ENCODE results near the gene PITX1. TPM values are rescaled to one million over a fixed set of nuclear protein-coding genes. Genes with fewer than 3 reads are reported as not detected.

The PITX1 gene
- total and polyA plus RNA-seq, 4 donors: 0.02 TPM; not detected in 3

DNA sequence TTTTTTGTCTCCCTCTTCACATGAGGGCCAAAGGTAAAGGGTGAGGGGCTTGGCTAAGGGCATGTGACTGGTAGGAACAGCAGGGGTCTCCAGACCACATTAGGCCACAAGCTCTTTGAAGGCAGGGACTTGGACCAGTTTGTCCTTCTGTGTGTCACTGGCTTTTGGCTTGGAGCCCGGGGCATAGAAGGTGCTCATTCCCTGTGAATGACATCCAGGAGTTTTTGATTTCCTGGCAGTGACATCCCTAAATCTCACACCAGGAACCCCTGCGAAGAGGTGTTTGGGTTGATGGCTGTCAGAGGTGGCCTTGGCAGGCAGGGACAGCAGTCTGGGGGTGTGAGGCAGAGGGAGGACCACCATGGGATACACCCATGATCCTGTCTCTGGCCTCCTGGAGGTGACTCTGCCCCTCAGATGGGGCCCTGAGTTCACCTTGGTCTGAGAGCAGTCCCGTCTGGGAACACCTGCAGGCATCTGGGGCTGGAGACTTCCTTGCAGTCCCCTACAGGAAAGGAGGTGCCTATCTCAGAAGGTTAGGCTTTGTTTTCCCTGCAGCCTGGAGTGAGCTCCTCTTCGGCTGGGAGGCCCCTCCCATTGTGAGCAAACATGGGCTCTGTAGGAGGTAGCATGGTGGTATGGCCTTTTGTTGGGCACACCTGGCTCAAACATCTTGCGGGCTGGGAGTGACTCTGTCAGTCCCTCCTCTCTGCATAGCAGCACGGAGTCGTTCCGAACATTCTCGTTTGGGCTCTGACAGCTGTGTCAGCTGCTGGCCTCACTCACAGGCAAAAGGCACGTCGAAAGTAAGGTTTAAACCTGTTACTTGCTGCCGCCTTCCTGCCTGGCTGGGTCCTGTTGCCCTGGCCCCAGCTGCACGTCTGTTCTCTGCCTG, 38.6 kb upstream of the PITX1 start:
- H3K9ac ChIP-seq (ENCODE audit: low read depth in 1 of 2, low read length in 2 of 2): no peak overlapping the region
- no peaks in the 10 kb centered on the region for H3K36me3 ChIP-seq (ENCODE audit: control insufficient read depth in 4 of 4, insufficient read depth in 3 of 4, low read depth in 1 of 4, low read length in 3 of 4)
- H3K9me3 ChIP-seq (ENCODE audit: control insufficient read depth in 4 of 4, low read length in 3 of 4): no peaks in the 10 kb centered on the region
- H3K27ac ChIP-seq (ENCODE audit: low read depth in 1 of 2, low read length in 2 of 2): no peak overlapping the region
- H3K27me3 ChIP-seq (ENCODE audit: control insufficient read depth in 4 of 4, insufficient read depth in 4 of 4, low read length in 3 of 4): peaks cover 0 to 2% (median 0%) of the 10 kb centered on the region in 4 donors
- TF ChIP-seq GABPA (IDR thresholded peaks at IDR 0.05 in 1 of 2, conservative IDR thresholded peaks at IDR 0.05 in 1 of 2) (no peak), FOXA1 (IDR thresholded peaks at IDR 0.05) (no peak)
- 70% methylated on average over 13 of the region's 13 CpGs for WGBS
- DNase-seq (ENCODE audit: low spot score): no peak
- H3K4me1 ChIP-seq (ENCODE audit: control insufficient read depth in 4 of 4, insufficient read depth in 4 of 4, low read length in 3 of 4): peaks cover 0 to 4% (median 1%) of the 10 kb centered on the region in 4 donors
- H3K4me3 ChIP-seq (ENCODE audit: low read depth in 1 of 3, low read length in 3 of 3): no peak overlapping the region

- Histone ChIP-seq H3K4me1 (ENCODE audit: control insufficient read depth in 4 of 4, insufficient read depth in 4 of 4, low read length in 3 of 4) (no peaks in the 10 kb centered on the region), H3K36me3 (ENCODE audit: control insufficient read depth in 4 of 4, insufficient read depth in 3 of 4, low read depth in 1 of 4, low read length in 3 of 4) (no peaks in the 10 kb centered on the region), H3K27me3 (ENCODE audit: control insufficient read depth in 4 of 4, insufficient read depth in 4 of 4, low read length in 3 of 4) (peaks cover 0 to 2% (median 0%) of the 10 kb centered on the region in 4 donors), H3K9ac (ENCODE audit: low read depth in 1 of 2, low read length in 2 of 2) (no peak overlapping the region), H3K9me3 (ENCODE audit: control insufficient read depth in 4 of 4, low read length in 3 of 4) (no peaks in the 10 kb centered on the region), H3K27ac (ENCODE audit: low read depth in 1 of 2, low read length in 2 of 2) (no peak overlapping the region), H3K4me3 (ENCODE audit: low read depth in 1 of 3, low read length in 3 of 3) (no peak overlapping the region)
- no peak for TF ChIP-seq RAD21 (IDR thresholded peaks at IDR 0.05)
- no peak for TF ChIP-seq HNF4A (conservative IDR thresholded peaks at IDR 0.05)
- no peak for TF ChIP-seq FOXA2 (IDR thresholded peaks at IDR 0.05)
- no peak for TF ChIP-seq FOXA1 (IDR thresholded peaks at IDR 0.05)
- no peak for TF ChIP-seq YY1 (IDR thresholded peaks at IDR 0.05)
- no peak for TF ChIP-seq REST (IDR thresholded peaks at IDR 0.05)
- TF ChIP-seq JUND (IDR thresholded peaks at IDR 0.05): no peak
- no peak for TF ChIP-seq RXRA (IDR thresholded peaks at IDR 0.05)
- no peak for TF ChIP-seq GABPA (IDR thresholded peaks at IDR 0.05 in 1 of 2, conservative IDR thresholded peaks at IDR 0.05 in 1 of 2)
- TF ChIP-seq CTCF (IDR thresholded peaks at IDR 0.05; ENCODE audit: low read depth, low read length, missing input control): no peak
- no peak for TF ChIP-seq SP1 (IDR thresholded peaks at IDR 0.05)
- TF ChIP-seq HNF4G (IDR thresholded peaks at IDR 0.05): no peak
- TF ChIP-seq ATF3 (IDR thresholded peaks at IDR 0.05): no peak
- TF ChIP-seq NR2F2 (IDR thresholded peaks at IDR 0.05): no peak
- no peak for TF ChIP-seq ZBTB33 (IDR thresholded peaks at IDR 0.05)
- DNase-seq (ENCODE audit: low spot score): no peak
- WGBS: 94% methylated on average over 6 of the region's 6 CpGs
Measured at GRCh38 chr5:135071311-135071710, 37.3 kb upstream of the PITX1 start.

All from liver (tissue), 9 donors.